ENCODE measurements around the gene VWA5B2. TPM values are rescaled to one million over a fixed set of nuclear protein-coding genes. Genes with fewer than 3 reads are reported as not detected.

The VWA5B2 gene
- total RNA-seq, 1 experiment from 2014 or later, result 1.4 TPM

DNA sequence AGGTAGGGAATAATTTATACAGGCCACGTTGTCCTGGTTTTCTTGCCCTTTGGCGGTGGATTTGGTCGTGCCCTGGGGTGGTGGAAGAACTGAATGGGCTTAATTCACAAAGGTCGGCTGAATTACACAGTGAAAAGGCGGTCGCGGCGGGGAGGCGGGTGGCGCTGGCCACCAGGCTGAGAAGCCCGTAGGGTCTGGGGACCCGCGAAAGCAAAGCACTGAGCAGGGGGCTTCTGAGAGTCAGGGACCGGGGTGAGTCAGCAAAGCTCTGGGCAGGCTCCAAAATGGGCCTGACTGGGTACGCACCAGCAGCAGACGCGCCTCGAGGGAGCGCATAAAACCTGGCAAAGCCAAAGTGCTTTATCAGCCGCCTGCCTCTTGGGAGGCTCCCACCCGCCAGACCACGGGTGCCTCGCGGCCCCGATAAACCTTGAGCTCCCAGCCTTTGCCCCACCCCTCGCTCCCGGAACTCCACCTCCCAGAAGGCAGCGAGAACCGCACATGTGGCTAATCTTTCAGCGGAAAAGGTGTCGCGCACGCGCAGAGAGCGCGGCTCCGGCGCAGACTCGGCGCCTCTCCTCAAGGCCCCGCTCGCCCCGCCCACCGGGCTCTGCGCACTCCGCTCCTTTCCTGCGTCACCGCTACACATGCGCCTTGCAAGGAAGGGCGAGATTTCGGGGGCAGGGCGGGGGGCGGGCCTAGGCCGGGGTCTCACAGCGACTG, 43.8 kb upstream of the VWA5B2 start:
- intact Hi-C loops (cut with micrococcal nuclease), result loop anchor here (2.0 to 5.0 kb wide), 3 partner anchors 38 to 63 kb away; partner anchors contain the start of genes ALG3 and EEF1AKMT4
- H3K79me2 ChIP-seq (ENCODE audit: low read length), result peaks cover 40% of the 10 kb centered on the region
- no peaks in the 10 kb centered on the region for H3K9me2 ChIP-seq (replicated peaks; ENCODE audit: low read length)
- H3K4me3 ChIP-seq (ENCODE audit: low read length), result peak overlapping the region; percentile 97
- H3K9me3 ChIP-seq (ENCODE audit: low read length), result no peaks in the 10 kb centered on the region
- CTCF ChIA-PET, result interaction anchor here (0.6 kb wide), 1 partner anchor 290 kb away, joined by 5 read pairs; no protein-coding TSS in a partner anchor
- H3K4me2 ChIP-seq (ENCODE audit: low read length), result peak overlapping the region; percentile 93
- H3K36me3 ChIP-seq (ENCODE audit: low read depth, low read length), result peaks cover 68% of the 10 kb centered on the region
- H3F3A ChIP-seq (ENCODE audit: low read length, unreplicated experiment), result peaks cover 7% of the 10 kb centered on the region
- peak overlapping the region; percentile 68 for H2AFZ ChIP-seq (ENCODE audit: low read length)
- TF ChIP-seq, protein P1, sequence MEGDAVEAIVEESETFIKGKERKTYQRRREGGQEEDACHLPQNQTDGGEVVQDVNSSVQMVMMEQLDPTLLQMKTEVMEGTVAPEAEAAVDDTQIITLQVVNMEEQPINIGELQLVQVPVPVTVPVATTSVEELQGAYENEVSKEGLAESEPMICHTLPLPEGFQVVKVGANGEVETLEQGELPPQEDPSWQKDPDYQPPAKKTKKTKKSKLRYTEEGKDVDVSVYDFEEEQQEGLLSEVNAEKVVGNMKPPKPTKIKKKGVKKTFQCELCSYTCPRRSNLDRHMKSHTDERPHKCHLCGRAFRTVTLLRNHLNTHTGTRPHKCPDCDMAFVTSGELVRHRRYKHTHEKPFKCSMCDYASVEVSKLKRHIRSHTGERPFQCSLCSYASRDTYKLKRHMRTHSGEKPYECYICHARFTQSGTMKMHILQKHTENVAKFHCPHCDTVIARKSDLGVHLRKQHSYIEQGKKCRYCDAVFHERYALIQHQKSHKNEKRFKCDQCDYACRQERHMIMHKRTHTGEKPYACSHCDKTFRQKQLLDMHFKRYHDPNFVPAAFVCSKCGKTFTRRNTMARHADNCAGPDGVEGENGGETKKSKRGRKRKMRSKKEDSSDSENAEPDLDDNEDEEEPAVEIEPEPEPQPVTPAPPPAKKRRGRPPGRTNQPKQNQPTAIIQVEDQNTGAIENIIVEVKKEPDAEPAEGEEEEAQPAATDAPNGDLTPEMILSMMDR (conservative IDR thresholded peaks at IDR 0.05; ENCODE audit: low read depth, low read length), result no peak
- TF ChIP-seq EZH2 (IDR thresholded peaks at IDR 0.05; ENCODE audit: low read length, unreplicated experiment) (no peak), EZH2phosphoT487 (IDR thresholded peaks at IDR 0.05; ENCODE audit: borderline replicate concordance, low read length) (no peak)
- no peaks in the 10 kb centered on the region for H3K27me3 ChIP-seq (ENCODE audit: low read length)
- ATAC-seq (peak; percentile 94), DNase-seq (peak; percentile 99)
- H4K20me1 ChIP-seq (ENCODE audit: low read length), result peaks cover 14% of the 10 kb centered on the region
- peaks cover 17% of the 10 kb centered on the region for H3K4me1 ChIP-seq (ENCODE audit: insufficient read depth, low read length)
- peak overlapping the region; percentile 78 for H3K27ac ChIP-seq (ENCODE audit: low read length)
- peak overlapping the region; percentile 90 for H3K9ac ChIP-seq (ENCODE audit: low read length)
- POLR2A ChIA-PET (ENCODE audit: unreplicated experiment), result interaction anchor here (0.6 kb wide), 1 partner anchor 37 kb away, joined by 3 read pairs; no protein-coding TSS in a partner anchor
- BruUV-seq (replicated peaks), result TSS peak; percentile 93

DNA sequence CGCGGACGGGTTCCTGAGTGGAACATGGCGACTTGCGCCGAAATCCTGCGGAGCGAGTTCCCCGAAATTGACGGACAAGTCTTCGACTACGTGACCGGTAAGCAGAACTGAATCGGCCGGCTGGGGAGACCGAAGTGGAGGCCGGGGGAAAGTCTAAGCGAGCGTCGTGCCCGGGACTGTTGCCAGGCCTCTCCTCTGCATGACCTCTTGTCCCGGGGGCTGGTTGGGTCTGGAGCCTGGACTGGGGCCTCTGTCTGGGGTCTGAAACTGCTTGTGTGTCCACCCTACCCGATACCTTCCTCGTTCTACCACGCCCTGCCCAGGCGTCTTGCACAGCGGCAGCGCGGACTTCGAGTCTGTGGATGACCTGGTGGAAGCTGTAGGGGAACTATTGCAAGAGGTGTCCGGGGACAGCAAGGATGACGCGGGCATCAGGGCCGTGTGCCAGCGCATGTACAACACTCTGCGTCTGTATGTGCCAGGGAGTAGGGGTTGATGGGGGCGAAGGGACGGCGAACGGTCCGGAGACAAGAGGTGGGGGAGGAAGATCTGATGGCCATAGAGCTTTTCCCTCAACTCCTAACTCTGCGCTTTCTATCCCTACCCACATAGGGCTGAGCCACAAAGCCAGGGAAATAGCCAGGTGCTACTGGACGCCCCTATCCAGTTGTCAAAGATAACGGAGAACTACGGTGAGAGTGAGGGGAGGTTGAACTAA, 43.0 kb upstream of the VWA5B2 start, which contains the start of gene ABCF3:
ABCF3 (plus strand) TSS at position 16 of the 718 bp plus-strand sequence; CDS start at position 25, 9 bp downstream.
- CTCF ChIA-PET, result no interaction called here
- TF ChIP-seq, protein P1 (conservative IDR thresholded peaks at IDR 0.05; ENCODE audit: low read depth, low read length), result no peak
- no peak for TF ChIP-seq EZH2 (IDR thresholded peaks at IDR 0.05; ENCODE audit: low read length, unreplicated experiment)
- no peak for TF ChIP-seq EZH2phosphoT487 (IDR thresholded peaks at IDR 0.05; ENCODE audit: borderline replicate concordance, low read length)
- POLR2A ChIA-PET (ENCODE audit: unreplicated experiment), result no interaction called here
- H3K9ac ChIP-seq (ENCODE audit: low read length), result peak within 1 kb of the TSS; percentile 90
- peaks cover 67% of the 10 kb centered on the region for H3K36me3 ChIP-seq (ENCODE audit: low read depth, low read length)
- peak within 1 kb of the TSS; percentile 97 for H3K4me3 ChIP-seq (ENCODE audit: low read length)
- peaks cover 7% of the 10 kb centered on the region for H3F3A ChIP-seq (ENCODE audit: low read length, unreplicated experiment)
- peak within 1 kb of the TSS; percentile 78 for H3K27ac ChIP-seq (ENCODE audit: low read length)
- peaks cover 14% of the 10 kb centered on the region for H4K20me1 ChIP-seq (ENCODE audit: low read length)
- peak within 1 kb of the TSS; percentile 68 for H2AFZ ChIP-seq (ENCODE audit: low read length)
- TSS peak; percentile 44 for BruUV-seq (replicated peaks)
- H3K4me2 ChIP-seq (ENCODE audit: low read length), result peak within 1 kb of the TSS; percentile 93
- H3K4me1 ChIP-seq (ENCODE audit: insufficient read depth, low read length), result peaks cover 17% of the 10 kb centered on the region
- DNase-seq (peak; percentile 28), ATAC-seq (peak; percentile 19)
- intact Hi-C loops (cut with micrococcal nuclease), result loop anchor here (2.0 to 5.0 kb wide), 3 partner anchors 39 to 62 kb away; partner anchors contain the start of genes ALG3 and EEF1AKMT4
- H3K9me2 ChIP-seq (replicated peaks; ENCODE audit: low read length), result no peaks in the 10 kb centered on the region
- no peaks in the 10 kb centered on the region for H3K27me3 ChIP-seq (ENCODE audit: low read length)
- H3K79me2 ChIP-seq (ENCODE audit: low read length), result peaks cover 40% of the 10 kb centered on the region
- H3K9me3 ChIP-seq (ENCODE audit: low read length), result no peaks in the 10 kb centered on the region

Data from PC-3 (cell line).